Caco-2 (cell line): ENCODE data around the gene PRR11. TPM values are rescaled to one million over a fixed set of nuclear protein-coding genes. Genes with fewer than 3 reads are reported as not detected.
A peak's percentile ranks its signal among the peaks of the same experiment; 100 is the strongest.

Experiments used
- BruUV-seq: library from RNA; stranded (reverse); fragments of 400-500 nt; replicated peaks from 2 replicates; lab custom pipeline; 2021; lab: Mats Ljungman, UMichigan
- CTCF ChIA-PET: fragments of 300-600 bp; sonication (Branson Sonifier 250); formaldehyde crosslinking; loops from one replicate; lab custom pipeline; 2022; ENCODE audit warnings: antibody characterized with exemption; lab: Charles Lee
- POLR2A ChIA-PET: fragments of 300-600 bp; sonication (Branson Sonifier 250); formaldehyde crosslinking; loops from one replicate; lab custom pipeline; 2022; ENCODE audit warnings: antibody characterized with exemption; lab: Charles Lee
- DNase-seq, 2 experiments: peaks; one replicate each; pipeline versions ENCODE4 v3.0.0 to v3.0.0-alpha.2; 2020 to 2022
- H3K27me3 ChIP-seq: replicated peaks from 2 replicates; pipeline ENCODE4 v1.6.0; 2011; ENCODE audit warnings: low read length; ENCODE audit not compliant: control insufficient read depth, insufficient read depth
- H3K36me3 ChIP-seq: 2 replicates; pipeline ENCODE4 v1.5.1; 2011; ENCODE audit warnings: low read length; ENCODE audit not compliant: control insufficient read depth, insufficient read depth
- H3K4me1 ChIP-seq: fragments of 250-450 bp; sonication (Bioruptor Pico); 2 replicates; pipeline ENCODE4 v1.5.1; 2020; ENCODE audit warnings: mild to moderate bottlenecking
- H3K4me3 ChIP-seq: 2 replicates; pipeline ENCODE4 v1.5.1; 2011; ENCODE audit warnings: low read depth, mild to moderate bottlenecking, control low read depth, low read length
- H3K9me3 ChIP-seq: fragments of 250-450 bp; sonication (Bioruptor Pico); 2 replicates; pipeline ENCODE4 v1.5.1; 2020; ENCODE audit warnings: mild to moderate bottlenecking, moderate library complexity
- H3K27ac Mint-ChIP-seq: one replicate; pipeline ENCODE4 v1.8.0; 2022; ENCODE audit warnings: mixed read lengths; ENCODE audit not compliant: unreplicated experiment
- H3K27me3 Mint-ChIP-seq: one replicate; pipeline ENCODE4 v1.8.0; 2022; ENCODE audit warnings: mixed read lengths; ENCODE audit not compliant: insufficient read depth, unreplicated experiment
- H3K36me3 Mint-ChIP-seq: one replicate; pipeline ENCODE4 v1.8.0; 2022; ENCODE audit warnings: mild to moderate bottlenecking, mixed read lengths; ENCODE audit not compliant: insufficient read depth, unreplicated experiment
- H3K4me1 Mint-ChIP-seq: one replicate; pipeline ENCODE4 v1.8.0; 2022; ENCODE audit warnings: low read depth, mixed read lengths; ENCODE audit not compliant: unreplicated experiment
- H3K4me3 Mint-ChIP-seq: one replicate; pipeline ENCODE4 v1.8.0; 2022; ENCODE audit warnings: mild to moderate bottlenecking, moderate library complexity, mixed read lengths; ENCODE audit not compliant: unreplicated experiment
- H3K9me3 Mint-ChIP-seq: one replicate; pipeline ENCODE4 v1.8.0; 2022; ENCODE audit warnings: mixed read lengths; ENCODE audit not compliant: unreplicated experiment
- intact Hi-C: fragments of 100-400 bp; cut with micrococcal nuclease; formaldehyde crosslinking; loops from one replicate; pipeline ENCODE4 v1.10.0; 2022; ENCODE audit not compliant: unreplicated experiment
- microRNA-seq: library from miRNA; unstranded; fragments of <30 nt; microRNA quantifications from one replicate; pipeline ENCODE4 v1.2.0, GENCODE V29; 2022
- total RNA-seq: library from RNA; stranded (reverse); gene quantifications from 2 replicates; pipeline ENCODE4 v1.2.3, GENCODE V29; 2022
- TF ChIP-seq, protein P1 (sequence below), 2 experiments: fragments of 200-600 bp in 1 of 2; IDR thresholded peaks; 1 replicate in 1 of 2; 2 replicates in 1 of 2; pipeline versions ENCODE4 v1.5.1 to v1.8.0; 2011 to 2022; ENCODE audit warnings: antibody characterized with exemption in 1 of 2, control low read depth in 1 of 2, inconsistent platforms in 1 of 2, low read depth in 1 of 2, low read length in 1 of 2, mild to moderate bottlenecking in 1 of 2, moderate library complexity in 1 of 2; ENCODE audit not compliant: insufficient read depth in 1 of 2, severe bottlenecking in 1 of 2, unreplicated experiment in 1 of 2

PRR11 gene
- total RNA-seq, 1 experiment from 2014 or later: 89.9 TPM

DNA sequence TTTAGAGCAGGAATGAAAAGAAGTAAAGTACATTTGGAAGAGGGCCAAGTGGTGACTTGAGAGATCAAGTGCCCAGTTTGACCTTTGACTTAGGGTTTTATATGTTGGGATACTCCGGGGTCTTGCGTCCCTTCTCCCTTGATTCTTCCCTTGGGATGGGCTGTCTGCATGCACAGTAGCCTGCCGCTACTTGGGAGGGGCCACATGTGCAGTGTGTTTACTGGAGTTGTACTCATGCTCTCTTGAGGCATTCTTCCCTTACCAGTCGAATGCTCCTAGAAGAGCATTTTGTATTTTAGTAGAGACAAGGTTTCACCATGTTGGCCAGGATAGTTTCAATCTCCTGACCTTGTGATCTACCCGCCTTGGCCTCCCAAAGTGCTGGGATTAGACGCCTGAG is 88.5 kb downstream of the PRR11 start:
- Mint-ChIP-seq H3K4me3 (no peak overlapping the region), H3K36me3 (no peaks in the 10 kb centered on the region), H3K4me1 (no peaks in the 10 kb centered on the region), H3K27ac (no peak overlapping the region), H3K27me3 (peaks cover 3% of the 10 kb centered on the region), H3K9me3 (no peaks in the 10 kb centered on the region)
- intact Hi-C loops: no loop called here
- POLR2A ChIA-PET: no interaction called here
- Histone ChIP-seq H3K4me3 (no peak overlapping the region), H3K9me3 (no peaks in the 10 kb centered on the region), H3K36me3 (no peaks in the 10 kb centered on the region), H3K27me3 (no peaks in the 10 kb centered on the region), H3K4me1 (no peaks in the 10 kb centered on the region)
- no TSS peak for BruUV-seq
- TF ChIP-seq, protein P1, sequence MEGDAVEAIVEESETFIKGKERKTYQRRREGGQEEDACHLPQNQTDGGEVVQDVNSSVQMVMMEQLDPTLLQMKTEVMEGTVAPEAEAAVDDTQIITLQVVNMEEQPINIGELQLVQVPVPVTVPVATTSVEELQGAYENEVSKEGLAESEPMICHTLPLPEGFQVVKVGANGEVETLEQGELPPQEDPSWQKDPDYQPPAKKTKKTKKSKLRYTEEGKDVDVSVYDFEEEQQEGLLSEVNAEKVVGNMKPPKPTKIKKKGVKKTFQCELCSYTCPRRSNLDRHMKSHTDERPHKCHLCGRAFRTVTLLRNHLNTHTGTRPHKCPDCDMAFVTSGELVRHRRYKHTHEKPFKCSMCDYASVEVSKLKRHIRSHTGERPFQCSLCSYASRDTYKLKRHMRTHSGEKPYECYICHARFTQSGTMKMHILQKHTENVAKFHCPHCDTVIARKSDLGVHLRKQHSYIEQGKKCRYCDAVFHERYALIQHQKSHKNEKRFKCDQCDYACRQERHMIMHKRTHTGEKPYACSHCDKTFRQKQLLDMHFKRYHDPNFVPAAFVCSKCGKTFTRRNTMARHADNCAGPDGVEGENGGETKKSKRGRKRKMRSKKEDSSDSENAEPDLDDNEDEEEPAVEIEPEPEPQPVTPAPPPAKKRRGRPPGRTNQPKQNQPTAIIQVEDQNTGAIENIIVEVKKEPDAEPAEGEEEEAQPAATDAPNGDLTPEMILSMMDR (IDR thresholded peaks at IDR 0.05; ENCODE audit: insufficient read depth in 1 of 2, low read depth in 1 of 2, low read length in 1 of 2, severe bottlenecking in 1 of 2, unreplicated experiment in 1 of 2): no peak
- CTCF ChIA-PET: no interaction called here
- no peak for DNase-seq

Small RNAs within 50 kb of the gene (microRNA-seq; reads per million reads assigned to microRNA genes)
- gene MIR301A: 208 reads per million, percentile 76 among the genes with 10 or more reads in this experiment
- 4,234 reads per million, percentile 95 among the genes with 10 or more reads in this experiment for gene MIR454

Other genes starting within 250 kb of the PRR11 start
- gene TRIM37, start 48.9 kb upstream of the PRR11 start, total RNA-seq: 37.7 and 44.4 TPM in 2 replicates
- 119 TPM in 2 replicates for gene SKA2, start 560 bp upstream of the PRR11 start, total RNA-seq
- 18.9 and 21.1 TPM in 2 replicates for gene SMG8, start 54.3 kb downstream of the PRR11 start, total RNA-seq
- 1.2 and 2.9 TPM in 2 replicates for gene GDPD1, start 64.8 kb downstream of the PRR11 start, total RNA-seq
- 2.9 and 4.5 TPM in 2 replicates for gene YPEL2, start 175.9 kb downstream of the PRR11 start, total RNA-seq